DMS 273 (cell line): ENCODE data around the gene SLCO4C1.
"Not testable (repeated sequence)": the region's sequence is repeated elsewhere in the genome, so short reads cannot be mapped to it uniquely, and the experiment has no call there.

Experiments used
- DNase-seq: peaks from one replicate; lab custom pipeline; 2025; ENCODE audit not compliant: unreplicated experiment; lab: John Stamatoyannopoulos, UW

The SLCO4C1 gene, protein sequence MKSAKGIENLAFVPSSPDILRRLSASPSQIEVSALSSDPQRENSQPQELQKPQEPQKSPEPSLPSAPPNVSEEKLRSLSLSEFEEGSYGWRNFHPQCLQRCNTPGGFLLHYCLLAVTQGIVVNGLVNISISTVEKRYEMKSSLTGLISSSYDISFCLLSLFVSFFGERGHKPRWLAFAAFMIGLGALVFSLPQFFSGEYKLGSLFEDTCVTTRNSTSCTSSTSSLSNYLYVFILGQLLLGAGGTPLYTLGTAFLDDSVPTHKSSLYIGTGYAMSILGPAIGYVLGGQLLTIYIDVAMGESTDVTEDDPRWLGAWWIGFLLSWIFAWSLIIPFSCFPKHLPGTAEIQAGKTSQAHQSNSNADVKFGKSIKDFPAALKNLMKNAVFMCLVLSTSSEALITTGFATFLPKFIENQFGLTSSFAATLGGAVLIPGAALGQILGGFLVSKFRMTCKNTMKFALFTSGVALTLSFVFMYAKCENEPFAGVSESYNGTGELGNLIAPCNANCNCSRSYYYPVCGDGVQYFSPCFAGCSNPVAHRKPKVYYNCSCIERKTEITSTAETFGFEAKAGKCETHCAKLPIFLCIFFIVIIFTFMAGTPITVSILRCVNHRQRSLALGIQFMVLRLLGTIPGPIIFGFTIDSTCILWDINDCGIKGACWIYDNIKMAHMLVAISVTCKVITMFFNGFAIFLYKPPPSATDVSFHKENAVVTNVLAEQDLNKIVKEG

DNA sequence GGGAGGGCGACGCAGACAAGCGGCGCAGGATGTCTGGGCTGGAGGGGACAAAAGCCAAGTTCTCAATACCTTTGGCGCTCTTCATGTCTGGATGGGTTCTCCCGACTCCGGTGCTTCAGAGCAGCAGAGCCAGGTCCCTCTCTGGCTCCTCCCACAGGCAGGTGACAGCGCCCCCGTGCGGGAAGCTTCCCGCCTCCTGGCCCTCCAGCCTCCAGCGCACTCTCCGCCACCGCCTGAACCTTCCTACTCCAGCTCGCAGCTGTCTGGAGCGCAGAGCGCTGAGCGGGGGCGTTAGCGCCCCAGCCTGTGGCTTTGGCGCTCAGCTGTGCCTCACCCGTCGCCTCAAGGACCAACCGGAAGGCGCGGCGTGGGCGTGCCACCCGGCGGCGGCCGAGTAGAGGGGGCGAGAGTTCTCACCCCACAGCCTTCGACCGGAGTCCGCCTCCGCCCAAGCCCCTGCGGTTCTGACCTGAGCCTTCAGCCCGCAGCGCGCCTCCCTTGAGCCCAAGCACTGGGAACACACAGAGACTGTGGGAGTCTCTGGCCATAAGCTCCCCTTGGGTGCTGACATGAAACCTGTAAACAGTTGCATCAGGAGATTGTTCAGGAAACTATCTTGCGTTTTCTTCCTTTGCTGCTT is at the start of gene SLCO4C1:
Gene SLCO4C1, minus strand, starts transcription at position 107 of the 640 bp plus-strand sequence. Its CDS starts 22 bp downstream, at position 85.
- peak; percentile 96 for DNase-seq

DNA sequence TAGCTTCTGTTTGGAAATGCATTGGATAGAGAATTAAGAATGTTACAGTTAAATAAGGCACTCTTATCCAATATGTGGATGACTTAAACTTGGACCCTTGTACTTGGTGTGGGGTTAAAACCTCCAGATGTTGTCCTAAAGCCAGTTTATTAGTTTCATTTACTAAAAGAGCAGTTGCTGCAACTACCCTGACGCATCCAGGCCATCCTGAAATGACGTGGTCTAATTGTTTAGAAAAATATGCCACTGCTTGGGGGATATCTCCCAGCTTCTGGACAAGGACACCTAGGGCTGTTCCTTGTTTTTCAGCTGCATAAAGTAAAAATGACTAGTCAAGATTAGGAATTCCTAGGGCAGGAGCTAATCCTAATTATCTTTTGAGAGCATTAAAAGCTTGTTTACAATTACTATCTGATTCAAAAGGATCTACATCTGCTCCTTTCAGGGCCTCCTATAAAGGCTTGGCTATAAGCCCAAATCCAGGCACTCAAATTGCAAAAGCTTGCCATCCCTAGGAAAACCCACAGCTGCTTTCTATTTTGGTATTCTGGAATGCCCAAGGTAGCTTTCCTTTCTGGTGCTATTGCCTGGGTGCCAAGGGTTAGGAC is 45.7 kb upstream of the SLCO4C1 start:
- peak; percentile 94 for DNase-seq

DNA sequence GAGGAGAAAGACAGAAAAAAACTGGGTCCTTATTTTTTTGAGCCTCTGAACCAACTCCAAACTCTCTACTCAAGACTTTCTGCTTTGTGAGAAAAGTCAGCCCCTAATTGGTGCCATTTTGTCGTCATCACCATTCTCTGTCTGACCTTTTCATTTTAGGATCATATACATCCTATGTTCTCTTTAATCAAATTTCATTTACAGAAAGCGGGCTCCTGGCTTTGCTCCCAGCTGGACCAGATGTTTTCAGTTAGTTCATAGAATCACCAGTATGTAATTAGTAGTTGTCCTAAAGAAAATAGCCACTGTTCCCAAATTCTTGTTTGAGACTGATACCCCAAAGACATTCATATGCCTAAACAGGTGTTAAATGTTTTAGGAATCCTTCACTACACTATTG is 28.6 kb upstream of the SLCO4C1 start:
- peak; percentile 36 for DNase-seq

DNA sequence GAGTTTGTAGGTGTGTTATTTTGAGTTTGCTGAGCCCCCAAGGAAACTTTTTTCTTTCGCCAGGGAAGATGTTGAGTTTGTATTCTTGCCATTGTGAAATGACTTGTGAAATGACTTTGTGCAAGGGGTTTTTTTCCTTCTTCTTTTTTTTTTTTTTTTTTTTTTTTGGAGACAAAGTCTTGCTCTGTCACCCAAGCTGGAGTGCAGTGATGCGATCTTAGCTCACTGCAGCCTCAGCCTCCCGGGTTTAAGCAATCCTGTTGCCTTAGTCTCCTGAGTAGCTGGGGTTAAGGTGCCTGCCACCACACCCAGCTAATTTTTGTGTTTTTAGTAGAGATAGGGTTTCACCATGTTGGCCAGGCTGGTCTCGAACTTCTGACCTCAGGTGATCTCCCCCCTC is 22.7 kb upstream of the SLCO4C1 start:
- not testable (repeated sequence) for DNase-seq

DNA sequence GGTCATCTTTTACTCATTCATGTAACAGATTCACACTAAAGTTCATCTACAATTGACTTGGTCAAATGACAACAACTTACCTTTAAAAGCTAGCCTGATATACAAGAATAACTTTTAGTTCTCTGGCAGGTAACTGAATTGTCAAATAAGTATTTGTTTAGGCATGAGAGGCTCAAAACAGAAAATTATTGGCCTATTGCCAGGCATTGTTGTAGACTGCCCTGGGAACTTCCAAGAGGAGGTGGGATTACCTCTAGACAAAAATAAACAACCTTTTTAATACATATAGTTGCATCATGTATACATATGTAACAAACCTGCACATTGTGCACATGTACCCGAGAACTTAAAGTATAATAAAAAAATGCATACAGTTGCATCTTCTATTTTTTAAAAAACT is 18.2 kb upstream of the SLCO4C1 start:
- DNase-seq, result peak; percentile 28

DNA sequence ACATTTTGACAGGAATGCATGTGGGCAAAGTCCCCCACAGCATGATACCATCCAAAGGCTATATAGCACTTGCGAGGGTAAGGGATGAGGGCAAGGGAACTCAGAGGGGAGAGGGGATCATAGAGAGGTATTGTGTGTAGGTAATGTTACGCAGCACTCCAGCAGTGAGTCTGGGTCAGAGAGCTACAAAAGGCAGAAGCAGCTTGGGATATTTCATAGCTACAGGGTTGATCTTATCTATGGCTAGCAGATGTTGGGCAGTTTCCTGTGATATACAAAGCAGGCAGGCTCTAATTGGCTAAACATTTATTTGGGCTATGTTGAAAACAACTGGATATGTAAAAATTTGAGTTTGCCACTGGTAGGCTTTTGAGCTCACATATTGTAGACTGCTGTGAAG is 17.8 kb upstream of the SLCO4C1 start:
- DNase-seq, result peak; percentile 59

DNA sequence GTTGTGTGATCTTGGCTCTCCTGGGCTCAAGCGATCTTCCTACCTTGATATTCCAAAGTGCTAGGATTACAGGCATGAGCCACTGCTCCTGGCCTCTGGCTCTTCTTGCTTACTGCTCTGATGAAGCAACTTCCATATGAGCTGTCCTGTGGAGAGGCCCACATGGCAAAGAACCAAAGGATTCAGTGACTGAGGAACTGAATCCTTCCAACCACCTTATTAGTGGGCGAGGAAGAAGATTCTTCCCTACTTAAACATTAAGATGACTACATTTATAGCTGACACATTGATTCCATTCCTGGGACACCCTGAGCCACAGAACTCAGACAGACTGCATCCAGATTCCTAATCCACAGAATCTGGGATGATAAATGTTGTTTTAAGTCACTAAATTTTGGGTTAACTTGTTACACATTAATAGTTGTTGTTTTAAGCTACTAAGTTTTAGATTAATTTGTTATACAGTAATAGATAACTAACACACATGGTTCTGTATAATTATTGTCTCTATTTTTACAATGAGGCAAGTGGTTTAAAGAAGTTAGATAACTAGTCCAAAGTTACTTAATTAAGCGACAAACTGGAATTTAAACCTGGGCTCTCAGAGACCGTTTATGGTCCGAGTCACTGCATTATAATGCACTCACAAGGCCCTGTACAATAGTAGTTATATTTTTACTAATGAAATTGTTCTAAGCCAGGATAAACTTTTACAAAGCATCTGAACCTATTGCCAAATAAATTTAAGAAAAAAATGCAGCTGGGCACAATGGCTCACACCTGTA is 16.7 kb upstream of the SLCO4C1 start:
- DNase-seq, result peak; percentile 2

DNA sequence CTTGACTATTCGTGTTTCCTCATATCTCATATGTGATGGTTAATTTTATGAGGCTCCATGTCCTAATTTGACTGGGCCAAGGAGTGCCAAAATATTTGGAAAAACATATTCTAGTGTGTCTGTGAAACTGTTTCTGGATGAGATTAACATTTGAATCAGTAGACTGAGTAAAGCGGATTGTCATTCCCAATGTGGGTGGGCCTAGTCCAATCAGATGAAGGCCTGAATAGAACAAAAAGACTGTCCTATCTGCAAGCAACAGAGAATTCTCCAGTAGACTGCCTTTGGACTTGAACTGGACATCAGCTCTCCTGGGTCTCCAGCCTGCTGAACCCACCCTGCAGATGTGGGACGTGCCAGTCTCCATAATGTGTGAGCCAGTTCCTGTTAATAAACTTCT is 13.5 kb upstream of the SLCO4C1 start:
- DNase-seq, result no peak

DNA sequence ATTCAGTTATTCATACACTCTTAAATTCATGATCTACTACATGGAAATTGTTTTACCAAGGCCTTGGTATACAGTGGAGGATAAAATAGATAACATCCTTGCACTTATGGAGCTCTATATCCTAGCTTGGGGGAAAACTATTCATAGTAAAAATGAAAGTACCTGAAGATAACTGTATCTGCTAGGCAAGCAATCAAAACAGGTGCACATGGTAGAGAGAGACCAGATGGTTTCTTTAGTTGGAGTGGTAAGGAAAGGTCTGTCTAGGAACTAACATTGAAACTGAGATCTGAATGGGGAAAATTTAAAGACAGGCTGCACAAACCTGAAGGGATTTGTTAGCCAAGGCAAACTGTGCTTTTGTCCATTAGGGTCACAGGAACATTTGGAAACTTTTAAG is 11.1 kb upstream of the SLCO4C1 start:
- peak; percentile 75 for DNase-seq

DNA sequence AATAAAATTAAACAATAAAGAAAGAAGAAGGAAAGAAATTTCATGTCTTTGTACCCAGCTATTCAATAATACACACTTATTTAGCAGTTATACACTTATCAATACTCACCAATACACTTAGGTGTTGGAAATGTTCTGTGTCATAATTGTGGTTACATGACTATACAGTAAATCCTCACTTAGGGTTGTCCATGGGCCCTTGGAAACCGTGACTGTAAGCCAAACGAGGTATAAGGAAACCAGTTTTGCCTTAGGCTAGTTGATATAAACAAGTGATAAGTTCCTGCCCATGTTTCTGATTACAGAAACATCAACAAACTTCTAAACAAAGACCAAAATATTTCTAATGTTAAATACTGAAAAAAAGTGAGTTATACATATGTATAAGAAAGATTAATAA is 10.0 kb upstream of the SLCO4C1 start:
- peak; percentile 23 for DNase-seq

DNA sequence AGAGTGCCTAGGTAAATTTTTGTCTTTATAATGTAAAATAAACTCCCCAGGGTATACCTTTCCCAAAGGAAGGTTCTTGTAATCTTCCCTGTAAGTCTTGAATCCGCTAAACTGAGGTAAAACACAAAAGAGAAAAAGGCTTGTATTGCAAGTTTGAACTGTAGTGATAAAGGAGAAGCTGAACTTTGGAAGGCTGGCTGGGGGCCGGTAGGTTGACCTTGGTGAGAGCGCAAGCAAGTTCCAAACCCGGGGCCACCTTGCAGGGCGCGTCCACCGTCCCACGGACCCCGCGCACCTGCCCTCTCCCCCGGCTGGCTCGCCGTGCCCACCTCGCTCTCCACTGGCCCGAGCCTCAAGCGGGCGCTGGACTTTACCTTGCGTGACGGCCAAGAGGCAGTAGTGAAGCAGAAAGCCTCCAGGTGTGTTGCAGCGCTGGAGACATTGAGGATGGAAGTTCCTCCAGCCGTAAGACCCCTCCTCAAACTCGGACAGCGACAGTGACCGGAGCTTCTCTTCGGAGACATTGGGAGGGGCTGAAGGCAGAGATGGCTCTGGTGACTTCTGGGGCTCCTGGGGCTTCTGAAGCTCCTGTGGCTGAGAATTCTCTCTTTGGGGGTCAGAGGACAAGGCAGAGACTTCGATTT is 428 bp downstream of the SLCO4C1 start:
- DNase-seq, result peak; percentile 21

DNA sequence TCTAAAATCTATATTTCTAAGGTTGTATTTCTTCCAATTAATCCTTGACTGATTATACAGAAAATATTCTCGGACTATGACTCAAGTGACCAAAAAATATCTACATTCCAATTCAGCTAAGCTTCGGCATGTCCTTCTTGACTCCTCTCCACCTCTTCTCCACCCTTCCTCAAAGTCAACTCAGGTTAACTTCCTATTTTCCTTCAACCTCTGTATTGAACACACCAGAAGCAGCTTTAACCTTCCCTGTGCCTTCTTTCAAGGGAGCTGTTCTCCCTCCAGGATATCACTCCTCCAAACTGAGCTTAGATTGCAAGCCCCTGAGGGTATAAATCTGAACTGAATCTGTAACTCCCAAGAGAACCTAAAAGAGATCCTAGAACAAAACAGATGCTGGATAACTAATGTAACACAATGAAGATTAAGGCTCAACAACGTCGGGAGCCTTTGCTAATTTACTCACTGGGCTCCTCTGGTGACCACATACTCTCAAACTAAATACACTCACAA is 1.1 kb downstream of the SLCO4C1 start:
- no peak for DNase-seq

DNA sequence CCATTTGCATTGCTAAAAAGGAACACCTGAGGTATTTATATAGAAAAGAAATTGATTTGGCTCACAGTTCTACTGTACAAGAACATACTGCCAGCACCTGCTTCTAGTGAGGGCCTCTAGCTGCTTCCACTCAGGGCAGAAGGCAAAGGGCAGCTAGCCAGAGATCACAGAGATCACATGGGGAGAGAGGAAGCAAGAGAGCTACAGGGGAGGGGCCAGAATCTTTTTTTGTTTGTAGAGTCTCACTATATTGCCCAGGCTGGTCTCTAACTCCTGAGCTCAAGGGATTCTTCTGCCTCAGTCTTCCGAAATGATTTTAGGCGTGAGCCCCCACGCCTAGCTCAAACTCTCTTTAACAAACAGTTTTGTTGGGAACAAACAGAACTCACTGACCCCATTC is 6.1 kb downstream of the SLCO4C1 start:
- DNase-seq, result no peak

DNA sequence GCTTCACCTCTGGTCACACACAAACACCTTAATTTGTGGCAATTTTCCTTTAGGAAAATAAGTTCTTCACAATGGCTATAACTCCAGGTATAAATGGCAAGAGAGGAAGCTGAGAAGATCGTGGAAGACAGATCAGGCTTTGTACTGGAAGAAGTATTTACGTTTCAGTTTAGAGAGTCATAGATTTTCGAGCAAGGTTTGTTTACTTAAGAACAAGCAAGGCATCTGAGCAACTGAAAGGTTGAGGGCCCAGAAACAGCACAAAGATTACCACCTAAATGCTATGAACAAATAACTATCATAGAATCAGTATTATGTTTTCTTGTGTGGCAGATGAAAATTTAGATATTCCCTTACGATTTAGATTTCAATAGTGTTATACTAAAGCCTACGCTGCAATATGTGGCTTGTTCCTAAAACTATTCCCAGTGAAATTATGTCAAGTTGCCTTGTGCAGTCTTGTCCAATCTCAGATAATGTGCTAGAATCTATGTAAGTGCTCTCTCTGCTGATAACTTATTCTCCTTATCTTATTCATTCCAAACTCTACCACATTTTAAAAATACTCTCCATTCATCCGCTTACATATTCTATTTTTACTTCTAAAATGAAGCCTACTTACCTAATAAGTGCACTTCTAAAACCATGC is 6.7 kb downstream of the SLCO4C1 start:
- DNase-seq, result no peak

DNA sequence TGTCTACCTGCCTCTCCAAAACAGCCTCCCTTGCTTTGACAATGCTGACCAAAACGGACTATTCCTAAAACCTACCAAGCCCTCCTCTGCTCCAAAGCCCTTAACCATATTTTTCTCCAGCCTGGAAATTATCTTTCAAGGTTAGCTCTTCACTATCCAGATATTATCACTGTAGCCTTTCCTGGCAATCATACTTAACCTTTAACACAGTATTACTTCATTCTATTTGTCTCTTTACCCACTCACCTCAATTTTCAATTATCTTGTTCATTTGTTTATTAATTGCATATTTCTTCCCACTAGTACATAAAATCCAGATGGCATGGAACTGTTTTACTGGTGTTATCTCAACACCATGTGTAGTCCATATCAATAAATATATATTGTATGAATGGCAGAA is 7.5 kb downstream of the SLCO4C1 start:
- no peak for DNase-seq

DNA sequence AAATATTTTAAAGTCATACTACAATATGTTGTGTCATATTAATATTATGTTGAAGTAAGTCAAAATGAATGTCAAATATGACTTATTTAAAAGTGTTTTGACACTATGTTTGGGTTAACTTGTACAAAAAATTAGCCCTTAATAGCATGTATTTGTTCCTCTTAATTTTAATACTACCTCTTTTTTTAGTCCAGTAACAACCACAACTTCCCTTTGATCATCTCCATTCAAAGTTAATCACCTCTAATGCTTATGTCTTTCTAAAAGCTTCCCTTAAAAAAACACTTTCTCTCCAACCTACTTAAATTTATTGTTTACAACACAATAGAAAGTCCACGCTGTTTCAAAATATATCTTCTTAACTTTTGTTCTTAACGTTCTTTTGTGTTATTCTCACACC is 9.6 kb downstream of the SLCO4C1 start:
- no peak for DNase-seq

DNA sequence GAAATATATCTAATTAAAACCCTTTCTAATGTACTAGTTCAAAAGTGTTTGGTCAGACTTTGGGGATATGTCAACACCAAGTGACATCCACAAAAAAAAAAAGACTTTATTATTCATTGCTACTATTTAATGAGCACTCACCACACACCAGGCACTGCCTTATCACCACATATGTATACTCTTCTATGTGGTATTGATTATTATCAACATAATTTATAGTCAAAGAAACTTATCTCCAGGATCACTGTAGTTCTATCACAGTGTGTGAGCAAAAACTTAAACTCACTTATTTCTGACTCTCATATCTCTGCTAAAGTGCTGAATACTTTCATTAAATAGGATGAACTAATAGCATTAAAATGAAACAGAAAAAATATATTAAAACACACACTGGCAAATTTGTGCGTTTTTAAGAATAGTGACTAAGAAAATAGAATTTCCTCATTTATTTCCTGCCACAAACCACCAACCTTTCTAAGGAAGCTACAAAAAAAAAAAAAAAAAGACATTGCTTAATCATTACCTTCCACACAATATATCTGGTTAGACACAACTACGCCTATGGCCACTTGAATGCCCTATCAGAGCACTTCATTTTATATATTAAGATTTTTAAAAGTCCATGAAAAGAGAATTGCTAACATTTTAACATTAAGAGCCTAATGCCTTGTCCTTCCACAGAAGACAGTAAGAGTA is 12.8 kb downstream of the SLCO4C1 start:
- DNase-seq, result no peak

DNA sequence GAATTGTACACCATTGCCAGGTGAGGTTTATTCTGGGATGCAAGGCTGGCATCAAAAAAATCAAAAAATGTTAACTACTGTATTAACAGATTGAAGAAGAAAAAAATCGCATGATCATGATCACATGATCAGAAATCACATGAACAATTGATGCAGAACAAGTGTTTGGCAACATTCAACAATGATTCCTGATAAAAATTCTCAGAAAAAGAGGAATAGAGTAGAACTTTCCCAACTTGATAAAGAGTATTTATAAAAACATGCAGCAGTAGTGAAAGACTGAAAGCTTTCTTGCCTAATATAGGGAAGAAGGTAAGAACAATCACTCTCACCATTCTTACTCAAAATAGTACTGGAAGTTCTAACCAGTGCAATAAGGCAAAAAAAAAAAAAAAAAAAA is 16.4 kb downstream of the SLCO4C1 start:
- no peak for DNase-seq

DNA sequence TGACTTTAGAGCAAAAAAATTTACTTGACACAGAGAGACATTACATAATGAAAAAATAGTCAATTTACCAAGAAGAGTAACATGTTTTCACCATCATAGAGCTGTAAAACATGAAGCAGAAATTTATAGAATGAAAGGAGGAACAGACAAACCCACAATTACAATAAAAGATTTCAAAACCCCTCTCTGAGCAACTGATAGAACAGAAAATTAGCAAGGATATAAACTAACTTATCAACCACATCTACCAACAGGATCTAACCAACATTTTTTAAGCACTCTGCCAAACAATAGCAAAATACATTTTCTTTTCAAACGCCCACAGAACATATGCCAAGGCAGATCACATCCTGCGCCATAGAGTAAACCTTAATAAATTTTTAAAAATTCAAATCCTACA is 17.9 kb downstream of the SLCO4C1 start:
- no peak for DNase-seq
